HG03442 (cell line): ENCODE results near the gene CPNE9.
"Not testable (repeated sequence)": the region's sequence is repeated elsewhere in the genome, so short reads cannot be mapped to it uniquely, and the experiment has no call there.

ENCODE experiments used
- ATAC-seq: cut with Tn5 transposase; IDR thresholded peaks from one replicate; pipeline ENCODE4 v1.9.1; 2021; ENCODE audit warnings: mild to moderate bottlenecking, moderate library complexity; ENCODE audit not compliant: unreplicated experiment

The CPNE9 gene

GRCh38 chr3:9770276-9770812, 66.7 kb downstream of the CPNE9 start:
- ATAC-seq, result no peak

- not testable (repeated sequence) for ATAC-seq
These were observed 67.4 kb downstream of the CPNE9 start for GRCh38 chr3:9771007-9771406.

- ATAC-seq, result no peak
These were observed 73.5 kb downstream of the CPNE9 start for GRCh38 chr3:9776896-9777693.

GRCh38 chr3:9777694-9778021, 74.0 kb downstream of the CPNE9 start:
- no peak for ATAC-seq

GRCh38 chr3:9778143-9779074, 74.8 kb downstream of the CPNE9 start:
- ATAC-seq, result no peak

GRCh38 chr3:9779075-9779593, 75.5 kb downstream of the CPNE9 start:
- ATAC-seq, result no peak
